Duodenal mucosa (tissue), 2 donors: Measurements from ENCODE around the gene HSPA9.

Experiments used
- H3K27ac ChIP-seq: one replicate; pipeline ENCODE4 v1.7.0; 2013; ENCODE audit warnings: low read depth, low read length
- H3K27me3 ChIP-seq, 2 donors: one replicate each; pipeline ENCODE4 v1.7.0; 2013; ENCODE audit warnings: low read length in 2 of 2, control low read depth in 1 of 2; ENCODE audit not compliant: insufficient read depth in 2 of 2, control insufficient read depth in 1 of 2
- H3K36me3 ChIP-seq, 2 donors: one replicate each; pipeline ENCODE4 v1.7.0; 2013; ENCODE audit warnings: low read length in 2 of 2, control low read depth in 1 of 2; ENCODE audit not compliant: insufficient read depth in 2 of 2, control insufficient read depth in 1 of 2
- H3K4me1 ChIP-seq, 2 donors: one replicate each; pipeline ENCODE4 v1.7.0; 2013; ENCODE audit warnings: low read length in 2 of 2, control low read depth in 1 of 2; ENCODE audit not compliant: insufficient read depth in 2 of 2, control insufficient read depth in 1 of 2
- H3K4me3 ChIP-seq, 2 donors: one replicate each; pipeline ENCODE4 v1.7.0; 2013; ENCODE audit warnings: low read length in 2 of 2, low read depth in 1 of 2
- H3K9ac ChIP-seq, 2 donors: one replicate each; pipeline ENCODE4 v1.7.0; 2013; ENCODE audit warnings: low read length in 2 of 2, low read depth in 1 of 2
- H3K9me3 ChIP-seq, 2 donors: one replicate each; pipeline ENCODE4 v1.7.0; 2013; ENCODE audit warnings: low read length in 2 of 2, control low read depth in 1 of 2; ENCODE audit not compliant: control insufficient read depth in 1 of 2

Gene HSPA9

DNA sequence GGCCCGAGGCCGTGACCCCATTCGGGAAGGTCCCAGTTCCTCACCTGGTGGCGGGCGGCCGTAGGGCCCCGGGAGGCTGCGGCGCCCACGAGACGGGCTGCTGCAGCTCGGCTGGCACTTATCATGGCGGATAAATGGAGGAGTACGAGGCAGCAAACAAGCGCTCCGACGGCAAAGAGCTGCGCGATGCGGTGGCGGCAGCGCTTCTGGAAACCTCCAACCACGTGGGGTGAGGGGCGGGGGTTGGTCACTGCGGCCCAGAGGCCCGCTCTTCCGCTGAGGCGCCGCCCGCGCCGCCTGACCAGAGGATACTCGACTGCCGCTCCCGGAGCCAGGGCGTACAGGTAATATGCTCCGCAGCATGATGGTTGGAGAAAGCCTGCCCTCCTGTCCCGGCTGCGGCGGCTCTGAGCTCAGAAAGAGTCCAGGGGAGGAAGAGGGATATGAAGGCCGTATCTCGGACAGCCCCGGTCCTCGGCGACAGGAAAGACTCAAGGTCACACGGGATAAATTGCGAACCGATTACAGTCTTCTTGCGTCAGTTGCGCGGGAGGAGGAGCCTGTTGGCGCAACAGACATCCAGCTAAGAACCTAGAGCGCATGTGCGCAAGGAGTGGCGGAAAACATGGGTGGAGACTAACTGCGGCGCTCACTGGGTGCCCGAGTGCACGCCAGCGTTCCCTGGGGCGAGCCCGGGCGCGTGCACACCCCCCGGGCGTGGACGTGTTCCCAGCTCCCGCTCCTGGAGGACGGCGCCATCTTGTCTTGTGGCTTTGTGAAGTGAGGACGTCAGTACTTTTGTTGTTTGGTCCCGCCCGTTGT, at the start of gene HSPA9:
HSPA9 (minus strand) TSS at position 208 of the 822 bp plus-strand sequence; CDS start at position 125, 83 bp downstream.
- H3K4me1 ChIP-seq = peaks cover 11 to 16% of the 10 kb centered on the region in 2 donors
- H3K27me3 ChIP-seq = no peaks in the 10 kb centered on the region
- peak within 1 kb of the TSS; percentile 97 for H3K9ac ChIP-seq
- peak within 1 kb of the TSS; percentile 93 to 94 for H3K4me3 ChIP-seq
- H3K9me3 ChIP-seq = no peaks in the 10 kb centered on the region
- H3K36me3 ChIP-seq = peaks cover 10 to 32% of the 10 kb centered on the region in 2 donors
- H3K27ac ChIP-seq = peak within 1 kb of the TSS; percentile 99

DNA sequence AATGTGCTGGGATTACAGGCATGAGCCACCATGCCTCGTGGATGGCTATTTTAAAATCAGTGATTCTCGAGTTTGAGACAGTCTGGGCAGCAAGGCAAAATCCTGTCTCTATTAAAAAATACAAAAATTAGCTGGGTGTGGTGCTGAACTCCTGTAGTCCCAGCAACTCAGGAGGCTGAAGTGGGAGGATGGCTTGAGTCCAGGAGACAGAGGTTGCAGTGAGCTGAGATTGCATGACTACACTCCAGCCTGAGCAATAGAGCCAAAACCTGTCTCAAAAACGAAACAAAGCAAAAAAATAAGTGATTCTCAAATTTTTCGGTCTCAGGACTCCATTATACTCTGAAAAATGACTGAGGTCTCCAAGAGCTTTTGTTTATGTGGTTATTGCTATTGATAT, 47.9 kb upstream of the HSPA9 start:
- no peaks in the 10 kb centered on the region for H3K27me3 ChIP-seq
- H3K4me3 ChIP-seq = no peak overlapping the region
- H3K27ac ChIP-seq = no peak overlapping the region
- no peaks in the 10 kb centered on the region for H3K4me1 ChIP-seq
- H3K9ac ChIP-seq = no peak overlapping the region
- H3K36me3 ChIP-seq = no peaks in the 10 kb centered on the region
- no peaks in the 10 kb centered on the region for H3K9me3 ChIP-seq

DNA sequence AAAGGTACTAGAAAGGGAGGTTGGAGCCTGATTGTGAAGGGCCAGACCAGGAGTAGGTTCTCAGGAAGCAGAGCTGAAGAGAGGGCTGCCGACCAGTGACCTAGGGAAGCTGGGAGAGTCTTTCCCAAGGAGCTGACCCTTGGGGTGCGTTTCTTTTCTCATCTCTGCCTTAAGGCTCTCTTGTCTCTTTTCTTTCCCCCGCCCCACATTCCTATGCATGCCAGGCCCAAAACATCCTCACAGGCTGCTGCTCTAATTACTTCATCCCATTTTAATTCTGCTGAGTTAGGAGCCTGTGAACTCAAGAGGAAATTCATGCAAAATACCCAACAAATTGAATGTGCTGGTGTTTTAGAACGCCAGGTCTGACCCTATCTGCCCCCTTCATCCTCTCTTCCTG, 46.9 kb upstream of the HSPA9 start:
- H3K4me1 ChIP-seq = no peaks in the 10 kb centered on the region
- no peaks in the 10 kb centered on the region for H3K9me3 ChIP-seq
- no peak overlapping the region for H3K9ac ChIP-seq
- no peaks in the 10 kb centered on the region for H3K36me3 ChIP-seq
- H3K27me3 ChIP-seq = no peaks in the 10 kb centered on the region
- H3K4me3 ChIP-seq = no peak overlapping the region
- no peak overlapping the region for H3K27ac ChIP-seq

DNA sequence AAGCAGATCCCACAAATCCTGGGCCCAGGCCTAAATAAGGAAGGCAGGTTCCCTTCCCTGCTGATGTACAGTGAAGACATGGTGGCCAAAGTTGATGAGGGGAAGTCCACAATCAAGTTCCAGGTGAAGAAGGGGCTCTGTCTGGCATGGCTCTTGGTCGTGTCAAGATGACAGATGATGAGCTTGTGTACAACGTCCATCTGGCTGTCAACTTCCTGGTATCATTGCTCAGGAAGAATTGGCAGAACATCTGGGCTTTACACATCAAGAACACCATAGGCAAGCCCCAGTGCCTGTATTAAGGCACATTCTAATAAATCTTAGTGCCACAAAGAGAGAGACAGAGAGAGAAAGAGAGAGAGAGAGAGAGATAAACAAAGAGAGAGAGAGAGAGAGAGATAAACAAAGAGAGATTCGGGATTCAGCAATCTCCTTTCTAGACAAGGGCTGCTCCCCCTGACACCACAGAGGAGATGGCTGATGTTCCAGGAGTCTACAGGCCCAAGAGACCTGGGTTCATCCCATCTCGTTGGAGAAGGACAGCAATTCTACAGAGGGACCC, 45.5 kb upstream of the HSPA9 start:
- H3K9me3 ChIP-seq = no peaks in the 10 kb centered on the region
- no peak overlapping the region for H3K9ac ChIP-seq
- H3K4me3 ChIP-seq = no peak overlapping the region
- no peaks in the 10 kb centered on the region for H3K27me3 ChIP-seq
- no peaks in the 10 kb centered on the region for H3K4me1 ChIP-seq
- H3K27ac ChIP-seq = no peak overlapping the region
- no peaks in the 10 kb centered on the region for H3K36me3 ChIP-seq

DNA sequence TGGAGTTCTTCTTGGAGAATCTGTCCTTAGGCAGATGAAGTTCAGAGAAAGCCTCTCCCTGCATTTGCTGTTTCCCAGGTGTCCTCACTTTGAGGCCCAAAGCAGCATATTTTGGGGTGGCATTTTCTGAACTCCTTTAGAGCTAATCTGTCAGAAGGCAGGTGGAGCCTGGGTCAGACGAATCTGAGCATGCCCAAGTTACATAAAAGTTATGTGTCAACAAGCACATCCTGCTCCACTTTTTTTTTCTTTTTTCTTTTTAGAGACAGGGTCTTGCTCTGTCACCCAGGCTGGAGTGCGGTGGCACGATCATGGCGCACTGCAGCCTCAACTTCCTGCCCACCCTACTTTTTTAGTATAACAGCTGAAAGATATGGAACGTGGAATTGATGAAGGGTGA, 41.3 kb upstream of the HSPA9 start:
- no peak overlapping the region for H3K4me3 ChIP-seq
- H3K4me1 ChIP-seq = peaks cover 3 to 4% of the 10 kb centered on the region in 2 donors
- no peaks in the 10 kb centered on the region for H3K36me3 ChIP-seq
- no peak overlapping the region for H3K9ac ChIP-seq
- H3K27me3 ChIP-seq = peaks cover 0 to 4% of the 10 kb centered on the region in 2 donors
- no peak overlapping the region for H3K27ac ChIP-seq
- no peaks in the 10 kb centered on the region for H3K9me3 ChIP-seq

DNA sequence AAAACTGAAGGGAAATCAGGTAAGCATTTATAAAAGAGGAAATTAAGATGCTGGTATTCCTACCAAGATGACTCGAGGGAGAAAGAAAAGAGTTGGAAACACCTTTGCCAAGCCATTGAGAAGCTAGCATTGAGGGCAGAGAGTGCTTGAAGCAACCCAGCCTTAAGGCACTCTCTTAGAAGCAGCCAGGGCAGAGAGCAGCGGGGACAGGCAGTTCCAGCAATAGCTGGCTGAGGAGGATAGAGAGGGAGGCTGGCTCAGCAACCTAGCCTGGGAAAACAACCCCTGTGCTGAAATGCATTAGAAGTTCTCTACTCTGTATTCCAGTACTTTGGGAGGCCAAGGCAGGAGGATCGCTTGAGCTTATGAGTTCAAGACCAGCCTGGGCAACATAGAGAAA, 40.3 kb upstream of the HSPA9 start:
- Histone ChIP-seq H3K4me3 (no peak overlapping the region), H3K4me1 (peaks cover 6 to 14% of the 10 kb centered on the region in 2 donors), H3K36me3 (no peaks in the 10 kb centered on the region), H3K27ac (no peak overlapping the region), H3K9me3 (no peaks in the 10 kb centered on the region), H3K9ac (no peak overlapping the region), H3K27me3 (peaks cover 0 to 6% of the 10 kb centered on the region in 2 donors)

DNA sequence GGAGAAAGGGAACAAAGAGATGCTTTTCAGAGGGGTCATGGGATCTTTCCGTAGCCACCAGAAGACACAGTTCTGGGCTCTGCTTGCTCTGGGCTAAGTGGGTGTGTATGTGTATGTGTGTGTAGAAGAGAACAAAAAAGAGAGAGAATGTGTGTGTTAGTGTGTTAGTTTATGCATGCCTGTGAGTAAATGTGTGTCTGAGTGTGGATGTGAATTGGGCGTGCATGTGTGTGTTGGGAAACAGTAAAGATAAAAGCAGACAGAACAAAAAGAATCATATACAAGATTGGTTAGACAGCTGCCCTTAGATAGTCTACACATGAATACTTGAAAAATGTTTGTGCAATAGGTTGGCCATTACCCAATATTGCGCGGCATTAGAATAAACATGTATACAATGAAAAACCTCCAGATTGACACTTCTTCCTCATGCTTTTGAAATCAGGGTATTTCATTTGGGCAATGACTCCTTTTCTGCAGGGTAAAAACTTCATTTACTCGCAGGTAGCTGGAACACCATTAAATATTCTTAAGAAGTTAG, 36.5 kb upstream of the HSPA9 start:
- peaks cover 0 to 6% of the 10 kb centered on the region in 2 donors for H3K27me3 ChIP-seq
- H3K4me3 ChIP-seq = peak overlapping the region; percentile 34 to 56
- H3K27ac ChIP-seq = no peak overlapping the region
- no peaks in the 10 kb centered on the region for H3K9me3 ChIP-seq
- peak overlapping the region in 1 of 2 donors; percentile 18 for H3K9ac ChIP-seq
- no peaks in the 10 kb centered on the region for H3K36me3 ChIP-seq
- peaks cover 6 to 14% of the 10 kb centered on the region in 2 donors for H3K4me1 ChIP-seq

DNA sequence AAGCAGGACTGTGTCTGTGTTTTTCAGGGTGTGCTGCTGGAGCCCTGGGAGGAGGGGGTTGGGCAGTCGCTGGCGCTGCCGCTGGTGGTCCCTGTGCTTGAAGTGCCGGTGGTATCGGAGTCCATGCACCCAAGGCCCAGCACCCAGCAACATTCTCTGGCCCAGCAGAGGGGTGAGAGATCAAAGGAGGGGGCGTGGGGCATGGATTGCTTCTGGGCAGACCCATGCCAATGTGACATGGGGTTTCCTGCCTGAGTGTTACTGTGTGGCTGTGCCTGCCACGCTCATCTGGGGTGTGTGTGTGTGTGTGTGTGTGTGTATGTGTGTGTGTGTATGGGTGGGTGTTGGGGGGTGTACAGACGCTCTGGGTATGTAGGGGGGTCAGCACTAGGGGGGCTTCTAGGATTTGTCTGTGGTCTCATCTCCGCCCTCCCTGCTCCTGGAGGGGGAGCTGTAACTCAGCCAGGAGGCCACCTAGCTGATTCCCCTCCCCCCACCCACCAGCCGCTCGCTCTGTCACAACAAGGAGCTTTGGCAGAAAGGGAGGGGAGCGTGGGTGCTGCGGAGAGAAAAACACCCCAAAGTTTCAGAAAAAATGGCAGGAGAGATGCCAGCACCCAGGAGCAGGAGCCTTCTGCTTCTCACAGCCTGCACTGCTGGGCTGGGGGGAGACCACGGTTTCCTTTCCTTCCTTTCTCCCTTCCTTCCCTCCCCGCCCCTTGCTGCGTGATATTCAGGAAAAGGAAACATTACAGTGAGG, 35.9 kb upstream of the HSPA9 start:
- H3K9me3 ChIP-seq = no peaks in the 10 kb centered on the region
- peaks cover 6 to 14% of the 10 kb centered on the region in 2 donors for H3K4me1 ChIP-seq
- H3K9ac ChIP-seq = peak overlapping the region in 1 of 2 donors; percentile 18
- peak overlapping the region; percentile 34 to 56 for H3K4me3 ChIP-seq
- H3K36me3 ChIP-seq = no peaks in the 10 kb centered on the region
- peaks cover 0 to 6% of the 10 kb centered on the region in 2 donors for H3K27me3 ChIP-seq
- H3K27ac ChIP-seq = no peak overlapping the region

DNA sequence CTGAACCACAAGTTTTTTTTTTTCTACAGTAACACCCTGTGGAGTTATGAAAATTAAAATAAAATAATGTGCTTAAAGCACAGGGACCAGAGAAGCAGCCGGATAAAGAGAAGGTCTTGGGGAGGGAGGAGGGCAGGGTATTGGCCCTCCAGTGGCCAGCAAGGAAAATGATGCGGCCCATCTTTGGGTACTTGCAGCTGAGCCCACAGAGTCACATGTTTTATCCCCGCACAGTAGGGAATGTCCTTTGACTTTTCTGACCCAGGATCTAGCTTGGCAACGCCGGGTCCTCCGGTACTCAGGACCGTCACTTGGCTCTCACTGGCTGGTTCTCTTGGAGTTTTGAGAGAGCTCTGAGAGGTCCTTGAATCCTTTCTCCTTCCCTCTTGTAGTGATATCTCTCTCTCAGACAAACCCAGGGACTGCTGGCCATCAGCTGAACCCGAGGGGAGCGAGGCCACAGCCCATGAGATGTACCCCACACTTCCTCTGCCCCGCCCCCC, 35.3 kb upstream of the HSPA9 start:
- peaks cover 0 to 6% of the 10 kb centered on the region in 2 donors for H3K27me3 ChIP-seq
- H3K36me3 ChIP-seq = no peaks in the 10 kb centered on the region
- peaks cover 9 to 14% of the 10 kb centered on the region in 2 donors for H3K4me1 ChIP-seq
- no peak overlapping the region for H3K9ac ChIP-seq
- no peaks in the 10 kb centered on the region for H3K9me3 ChIP-seq
- H3K4me3 ChIP-seq = peak overlapping the region in 1 of 2 donors; percentile 34
- no peak overlapping the region for H3K27ac ChIP-seq
